PC-9 (cell line): Measurements from ENCODE around the gene ZNF628. TPM values are rescaled to one million over a fixed set of nuclear protein-coding genes. Genes with fewer than 3 reads are reported as not detected.

Experiments
- BruUV-seq: library from RNA; stranded (reverse); fragments of 400-500 nt; replicated peaks from 2 replicates; lab custom pipeline; 2021; lab: Mats Ljungman, UMichigan
- CTCF ChIA-PET: fragments of 300-600 bp; sonication (Branson Sonifier 250); formaldehyde crosslinking; loops from one replicate; lab custom pipeline; 2022; ENCODE audit warnings: antibody characterized with exemption; lab: Charles Lee
- POLR2A ChIA-PET: fragments of 300-600 bp; sonication (Branson Sonifier 250); formaldehyde crosslinking; loops from one replicate; lab custom pipeline; 2022; ENCODE audit warnings: antibody characterized with exemption; ENCODE audit not compliant: unreplicated experiment; lab: Charles Lee
- DNase-seq, 2 experiments: peaks; one replicate each; pipeline versions ENCODE4 v3.0.0 to v3.0.0-alpha.2; 2015 to 2022; ENCODE audit warnings: mixed read lengths in 1 of 2
- H2AFZ ChIP-seq: fragments of 200-600 bp; sonication (generic); 2 replicates; pipeline ENCODE4 v1.8.1; 2017; ENCODE audit warnings: antibody characterized with exemption
- H3F3A ChIP-seq: fragments of 200-600 bp; sonication (generic); 2 replicates; pipeline ENCODE4 v1.8.1; 2017; ENCODE audit warnings: antibody characterized with exemption, mild to moderate bottlenecking, low read depth; ENCODE audit not compliant: insufficient read depth
- H3K27ac ChIP-seq: fragments of 200-600 bp; sonication (generic); 2 replicates; pipeline ENCODE4 v1.6.1; 2016; ENCODE audit warnings: mixed run types
- H3K27me3 ChIP-seq: fragments of 200-600 bp; sonication (generic); 2 replicates; pipeline ENCODE4 v1.6.1; 2016; ENCODE audit warnings: low read depth, mixed run types; ENCODE audit not compliant: insufficient read depth
- H3K36me3 ChIP-seq: fragments of 200-600 bp; sonication (generic); 2 replicates; pipeline ENCODE4 v1.6.1; 2016; ENCODE audit warnings: low read depth, mixed run types
- H3K4me1 ChIP-seq: fragments of 200-600 bp; sonication (generic); replicated peaks from 2 replicates; pipeline ENCODE4 v1.6.1; 2016; ENCODE audit warnings: mixed run types; ENCODE audit not compliant: insufficient read depth
- H3K4me2 ChIP-seq: fragments of 200-600 bp; sonication (generic); 2 replicates; pipeline ENCODE4 v1.6.1; 2017; ENCODE audit warnings: mixed run types
- H3K4me3 ChIP-seq: fragments of 200-600 bp; sonication (generic); 2 replicates; pipeline ENCODE4 v1.6.1; 2016; ENCODE audit warnings: mixed run types
- H3K79me2 ChIP-seq: fragments of 200-600 bp; sonication (generic); 2 replicates; pipeline ENCODE4 v1.6.1; 2017; ENCODE audit warnings: low read depth, mixed run types
- H3K9me2 ChIP-seq: fragments of 200-600 bp; sonication (generic); 2 replicates; pipeline ENCODE4 v1.8.1; 2017; ENCODE audit warnings: mild to moderate bottlenecking; ENCODE audit not compliant: insufficient read depth
- H3K9me3 ChIP-seq: fragments of 200-600 bp; sonication (generic); 2 replicates; pipeline ENCODE4 v1.8.1; 2016; ENCODE audit warnings: low read depth; ENCODE audit not compliant: insufficient read depth
- H4K20me1 ChIP-seq: fragments of 200-600 bp; sonication (generic); 2 replicates; pipeline ENCODE4 v1.8.1; 2017; ENCODE audit not compliant: insufficient read depth
- EZH2 ChIP-seq: fragments of 200-600 bp; sonication (generic); IDR thresholded peaks from 2 replicates; pipeline ENCODE4 v1.8.0; 2017; ENCODE audit warnings: antibody characterized with exemption, low read depth
- intact Hi-C: fragments of 100-400 bp; cut with micrococcal nuclease; formaldehyde crosslinking; loops from one replicate; pipeline ENCODE4 v1.10.0; 2022; ENCODE audit not compliant: unreplicated experiment
- total RNA-seq: library from RNA; stranded (reverse); gene quantifications from 2 replicates; pipeline ENCODE4 v1.2.3, GENCODE V29; 2021
- TF ChIP-seq, protein P1 (sequence below): fragments of 200-600 bp; sonication (generic); conservative IDR thresholded peaks from 2 replicates; pipeline ENCODE4 v1.6.1; 2017; ENCODE audit warnings: mixed run types, antibody characterized with exemption, mild to moderate bottlenecking, moderate library complexity

The ZNF628 gene
- total RNA-seq, 1 experiment from 2014 or later, result 19.3 TPM

DNA sequence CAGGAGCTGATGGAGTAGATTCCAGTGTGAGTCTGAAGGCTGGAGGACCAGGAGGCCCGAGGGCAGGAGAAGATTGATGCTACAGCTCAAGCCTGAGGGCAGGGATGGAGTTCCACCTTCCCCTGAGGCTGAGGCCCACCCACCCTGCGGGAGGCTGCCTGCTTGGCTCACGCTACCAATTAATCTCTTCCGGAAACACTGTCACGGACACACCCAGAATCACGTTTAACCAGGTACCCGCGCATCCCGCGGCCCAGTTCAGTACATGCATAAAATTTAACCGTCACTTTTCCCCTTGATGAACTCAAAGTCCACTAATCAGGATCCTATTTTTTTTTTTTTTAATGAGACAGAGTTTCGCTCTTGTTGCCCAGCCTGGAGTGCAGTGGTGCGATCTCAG lies 5.2 kb upstream of the ZNF628 start:
- peaks cover 13% of the 10 kb centered on the region for H3K79me2 ChIP-seq
- intact Hi-C loops, result loop anchor here (10.0 kb wide), 3 partner anchors 326 to 1006 kb away; partner anchors contain the start of genes LENG9, RDH13 and TNNT1
- H3K36me3 ChIP-seq, result no peaks in the 10 kb centered on the region
- CTCF ChIA-PET, result interaction anchor here (0.6 to 1.4 kb wide), 4 partner anchors 16 to 95 kb away, joined by 3 to 9 read pairs (median 4); no protein-coding TSS in a partner anchor
- no peaks in the 10 kb centered on the region for H3K9me2 ChIP-seq
- peak overlapping the region; percentile 10; the same call in 1 of the 2 replicates for H3K27ac ChIP-seq
- TF ChIP-seq, protein P1, sequence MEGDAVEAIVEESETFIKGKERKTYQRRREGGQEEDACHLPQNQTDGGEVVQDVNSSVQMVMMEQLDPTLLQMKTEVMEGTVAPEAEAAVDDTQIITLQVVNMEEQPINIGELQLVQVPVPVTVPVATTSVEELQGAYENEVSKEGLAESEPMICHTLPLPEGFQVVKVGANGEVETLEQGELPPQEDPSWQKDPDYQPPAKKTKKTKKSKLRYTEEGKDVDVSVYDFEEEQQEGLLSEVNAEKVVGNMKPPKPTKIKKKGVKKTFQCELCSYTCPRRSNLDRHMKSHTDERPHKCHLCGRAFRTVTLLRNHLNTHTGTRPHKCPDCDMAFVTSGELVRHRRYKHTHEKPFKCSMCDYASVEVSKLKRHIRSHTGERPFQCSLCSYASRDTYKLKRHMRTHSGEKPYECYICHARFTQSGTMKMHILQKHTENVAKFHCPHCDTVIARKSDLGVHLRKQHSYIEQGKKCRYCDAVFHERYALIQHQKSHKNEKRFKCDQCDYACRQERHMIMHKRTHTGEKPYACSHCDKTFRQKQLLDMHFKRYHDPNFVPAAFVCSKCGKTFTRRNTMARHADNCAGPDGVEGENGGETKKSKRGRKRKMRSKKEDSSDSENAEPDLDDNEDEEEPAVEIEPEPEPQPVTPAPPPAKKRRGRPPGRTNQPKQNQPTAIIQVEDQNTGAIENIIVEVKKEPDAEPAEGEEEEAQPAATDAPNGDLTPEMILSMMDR, result no peak
- TF ChIP-seq EZH2, result no peak
- H3K9me3 ChIP-seq, result no peaks in the 10 kb centered on the region
- no peak overlapping the region for H2AFZ ChIP-seq
- peak overlapping the region; percentile 96 for H3K4me2 ChIP-seq
- BruUV-seq, result no TSS peak
- peak overlapping the region; percentile 72 for H3K4me3 ChIP-seq
- DNase-seq, result peak in 1 of 2 experiments; percentile 28
- no peaks in the 10 kb centered on the region for H3K27me3 ChIP-seq
- POLR2A ChIA-PET, result no interaction called here
- H3F3A ChIP-seq, result peaks cover 69% of the 10 kb centered on the region
- peaks cover 41% of the 10 kb centered on the region for H3K4me1 ChIP-seq
- no peaks in the 10 kb centered on the region for H4K20me1 ChIP-seq

DNA sequence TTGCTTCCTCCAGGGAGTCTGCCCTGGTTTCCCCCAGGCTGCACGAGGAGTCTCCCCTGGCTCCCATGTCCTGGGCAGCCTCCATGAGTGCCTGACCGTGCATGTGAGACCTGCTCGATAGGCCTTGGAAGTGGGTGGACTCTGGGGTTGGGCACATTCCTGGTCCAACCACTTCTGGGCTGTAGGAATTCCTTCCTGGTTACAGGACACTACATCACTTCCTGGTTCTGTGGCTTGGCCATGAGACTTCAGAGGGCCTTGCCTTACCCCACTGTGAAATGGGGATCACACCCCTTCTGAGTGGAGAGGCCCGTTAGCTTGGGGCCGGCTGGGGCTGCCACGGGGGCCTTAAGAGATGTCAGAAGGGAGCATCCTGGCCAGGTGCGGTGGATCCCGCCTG lies 4.0 kb upstream of the ZNF628 start:
- Histone ChIP-seq H3F3A (peaks cover 63% of the 10 kb centered on the region), H3K9me2 (no peaks in the 10 kb centered on the region), H3K27me3 (no peaks in the 10 kb centered on the region), H3K4me1 (peaks cover 41% of the 10 kb centered on the region), H2AFZ (peak overlapping the region; percentile 42; the same call in 1 of the 2 replicates), H3K27ac (peak overlapping the region; percentile 66), H4K20me1 (peaks cover 5% of the 10 kb centered on the region; the same call in 1 of the 2 replicates), H3K79me2 (peaks cover 17% of the 10 kb centered on the region), H3K9me3 (no peaks in the 10 kb centered on the region), H3K36me3 (no peaks in the 10 kb centered on the region), H3K4me2 (peak overlapping the region; percentile 63), H3K4me3 (peak overlapping the region; percentile 56; the same call in 1 of the 2 replicates)
- POLR2A ChIA-PET, result no interaction called here
- CTCF ChIA-PET, result interaction anchor here (0.8 kb wide), 1 partner anchor 31 kb away, joined by 3 read pairs; no protein-coding TSS in a partner anchor
- TF ChIP-seq EZH2, result no peak
- TF ChIP-seq, protein P1, result no peak
- DNase-seq, result peak; percentile 82 to 95
- no TSS peak for BruUV-seq
- intact Hi-C loops, result loop anchor here (10.0 kb wide), 3 partner anchors 328 to 1008 kb away; partner anchors contain the start of genes LENG9, RDH13 and TNNT1

GRCh38 chr19:55473225-55474012 lies 3.0 kb upstream of the ZNF628 start:
- Histone ChIP-seq H3K27me3 (no peaks in the 10 kb centered on the region), H3K27ac (peak overlapping the region; percentile 66), H3K79me2 (peaks cover 27% of the 10 kb centered on the region), H3K9me3 (no peaks in the 10 kb centered on the region), H3K4me2 (peak overlapping the region; percentile 63), H2AFZ (no peak overlapping the region), H3F3A (peaks cover 57% of the 10 kb centered on the region), H3K9me2 (no peaks in the 10 kb centered on the region), H3K4me1 (peaks cover 43% of the 10 kb centered on the region), H3K4me3 (peak overlapping the region; percentile 56; the same call in 1 of the 2 replicates), H4K20me1 (peaks cover 15% of the 10 kb centered on the region), H3K36me3 (no peaks in the 10 kb centered on the region)
- POLR2A ChIA-PET, result interaction anchor here (0.5 to 0.7 kb wide), 3 partner anchors 100 to 151 kb away, joined by 3 to 5 read pairs (median 5); partner anchors contain the start of gene ZNF784
- BruUV-seq, result no TSS peak
- intact Hi-C loops, result loop anchor here (10.0 kb wide), 3 partner anchors 329 to 1009 kb away; partner anchors contain the start of genes LENG9, RDH13 and TNNT1
- TF ChIP-seq, protein P1, result no peak
- no peak for TF ChIP-seq EZH2
- DNase-seq, result peak in 1 of 2 experiments; percentile 35
- CTCF ChIA-PET, result interaction anchor here (0.8 kb wide), 1 partner anchor 30 kb away, joined by 3 read pairs; no protein-coding TSS in a partner anchor
